SKM-1 treated with dmso at 0.1 percent for 144 hours (cell line): ENCODE measurements around the gene PTPRN2.

Experiments used
- DNase-seq: peaks from one replicate; lab custom pipeline; 2025; ENCODE audit not compliant: unreplicated experiment; lab: John Stamatoyannopoulos, UW

PTPRN2 gene

DNA sequence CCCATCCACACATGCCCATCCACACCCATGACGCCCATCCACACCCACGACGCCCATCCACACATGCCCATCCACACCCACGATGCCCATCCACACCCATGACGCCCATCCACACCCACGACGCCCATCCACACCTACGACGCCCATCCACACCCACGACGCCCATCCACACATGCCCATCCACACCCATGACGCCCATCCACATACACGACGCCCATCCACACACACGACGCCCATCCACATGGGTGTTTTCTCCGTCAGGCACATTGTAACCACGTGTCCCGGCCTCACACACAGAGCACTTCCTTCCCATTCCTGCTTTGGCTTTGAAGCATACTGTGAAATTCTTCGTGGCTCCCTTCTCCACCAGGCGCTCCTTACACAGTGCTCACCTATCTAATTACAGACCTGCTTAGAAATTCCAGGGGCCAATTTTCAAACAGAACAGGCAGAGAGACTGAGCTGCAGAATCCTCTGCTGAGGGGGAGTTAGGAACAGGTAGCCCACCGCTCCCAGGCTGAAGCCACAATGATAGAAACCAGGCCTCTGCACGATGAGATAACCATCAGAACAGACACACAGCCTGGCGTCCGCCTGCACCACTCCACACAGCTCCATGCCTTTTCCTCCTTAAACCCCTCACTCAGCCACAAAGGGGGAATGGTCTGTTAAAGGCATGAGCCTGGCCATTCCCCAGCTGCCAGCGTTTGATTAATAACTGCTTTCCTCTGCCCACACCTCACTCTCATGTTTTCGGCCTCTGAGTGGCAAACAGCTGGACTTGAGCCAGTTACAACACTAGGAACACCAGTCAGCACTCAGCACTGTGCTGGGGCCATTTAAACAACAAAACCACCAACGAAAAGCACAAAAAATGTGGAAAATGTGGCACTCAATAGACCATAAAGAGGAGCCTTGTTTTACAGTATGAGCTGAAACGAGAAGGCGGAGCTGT is 501.6 kb downstream of the PTPRN2 start:
- no peak for DNase-seq

DNA sequence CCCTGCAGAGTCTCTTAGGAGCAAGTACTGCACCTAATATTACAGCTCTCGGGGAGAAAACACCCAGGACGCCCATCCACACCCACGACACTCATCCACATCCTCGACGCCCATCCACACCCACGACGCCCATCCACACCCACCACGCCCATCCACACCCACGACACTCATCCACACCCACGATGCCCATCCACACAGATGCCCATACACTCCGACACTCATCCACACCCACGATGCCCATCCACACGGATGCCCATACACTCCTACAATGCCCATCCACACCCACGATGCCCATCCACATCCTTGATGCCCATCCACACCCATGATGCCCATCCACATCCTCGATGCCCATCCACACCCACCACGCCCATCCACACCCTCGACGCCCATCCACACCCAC is 503.1 kb downstream of the PTPRN2 start:
- no peak for DNase-seq

DNA sequence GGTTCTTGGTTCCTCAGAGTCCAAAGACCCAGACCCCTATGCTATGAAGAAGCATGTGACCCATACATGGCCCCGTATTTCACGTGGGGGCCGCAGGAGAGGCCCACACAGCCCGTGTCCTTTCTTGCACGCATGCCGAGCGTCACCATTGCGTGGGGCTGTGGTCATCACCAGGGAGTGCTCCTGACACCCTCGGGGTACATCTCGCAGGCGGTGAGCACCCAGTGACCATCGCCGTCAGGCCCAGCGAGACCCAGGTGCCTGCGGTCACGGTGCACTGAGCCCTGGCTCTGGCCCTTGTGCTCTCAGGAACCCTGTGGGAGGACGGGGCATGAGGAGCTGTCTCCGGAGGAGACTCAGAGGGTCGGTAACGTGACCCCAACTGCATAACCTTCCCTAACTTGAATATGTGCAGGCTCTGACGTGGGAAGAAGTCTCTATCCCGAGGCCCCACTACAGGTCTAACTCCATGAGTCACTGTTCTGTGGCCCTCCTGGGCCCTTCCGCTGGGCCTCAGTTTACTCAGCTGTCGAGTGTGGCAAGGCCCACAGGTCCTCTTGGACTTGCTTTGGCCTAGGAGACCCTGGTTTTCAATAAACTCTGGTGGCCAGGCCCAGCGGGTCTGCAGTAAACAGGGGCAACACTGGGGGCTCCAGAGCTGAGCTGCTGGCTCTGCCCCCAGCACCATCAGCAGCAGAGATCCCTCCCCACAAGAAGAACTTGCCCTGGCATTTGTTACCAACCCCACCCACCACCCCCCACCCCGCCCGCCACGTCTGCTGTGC is 503.9 kb downstream of the PTPRN2 start:
- DNase-seq = no peak

DNA sequence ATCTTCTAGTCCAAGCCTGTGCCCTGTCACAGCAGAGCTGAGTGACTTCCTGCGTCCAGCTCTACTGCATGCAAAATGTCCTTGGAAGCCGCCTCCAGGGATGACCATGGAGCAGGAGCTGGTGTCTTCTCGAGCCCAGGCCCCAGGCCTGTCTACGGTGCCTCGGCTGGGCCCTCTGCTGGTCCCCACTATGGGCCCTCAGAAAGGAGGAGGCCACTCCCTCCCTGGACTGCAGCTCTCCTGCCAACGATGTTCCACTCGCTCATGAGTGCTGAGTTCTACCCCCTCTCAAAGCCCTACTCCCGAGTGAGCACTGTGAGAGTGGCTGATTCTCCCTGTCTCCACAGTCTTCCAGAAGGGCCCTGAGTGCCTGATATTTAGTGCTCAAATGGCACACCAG is 504.9 kb downstream of the PTPRN2 start:
- DNase-seq = no peak

DNA sequence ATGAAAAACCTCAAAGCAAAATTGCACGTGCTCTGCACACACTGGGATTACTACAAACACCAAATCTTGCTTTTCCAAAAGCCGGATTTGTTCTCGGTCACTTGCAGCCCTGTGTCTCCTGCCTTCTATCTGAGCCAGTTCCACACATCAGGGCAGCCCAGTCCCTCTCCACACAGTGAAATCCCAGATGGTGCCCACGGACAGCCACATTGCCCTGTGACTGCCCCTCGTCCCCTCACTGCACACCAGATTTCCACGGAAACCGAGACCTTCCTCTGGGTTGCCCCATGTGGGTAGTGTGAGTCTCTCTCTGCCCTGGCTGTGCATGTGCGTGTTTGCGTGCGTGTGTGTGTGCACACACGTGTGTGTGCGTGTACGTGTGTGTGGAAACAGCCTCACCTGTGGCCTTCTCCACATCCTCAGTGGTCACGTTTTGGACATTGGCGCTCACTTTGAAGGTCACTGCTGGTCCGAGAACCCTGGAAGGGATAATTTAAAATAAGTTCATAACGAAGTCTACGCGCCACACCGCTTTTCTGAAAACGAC is 506.7 kb downstream of the PTPRN2 start:
- no peak for DNase-seq

DNA sequence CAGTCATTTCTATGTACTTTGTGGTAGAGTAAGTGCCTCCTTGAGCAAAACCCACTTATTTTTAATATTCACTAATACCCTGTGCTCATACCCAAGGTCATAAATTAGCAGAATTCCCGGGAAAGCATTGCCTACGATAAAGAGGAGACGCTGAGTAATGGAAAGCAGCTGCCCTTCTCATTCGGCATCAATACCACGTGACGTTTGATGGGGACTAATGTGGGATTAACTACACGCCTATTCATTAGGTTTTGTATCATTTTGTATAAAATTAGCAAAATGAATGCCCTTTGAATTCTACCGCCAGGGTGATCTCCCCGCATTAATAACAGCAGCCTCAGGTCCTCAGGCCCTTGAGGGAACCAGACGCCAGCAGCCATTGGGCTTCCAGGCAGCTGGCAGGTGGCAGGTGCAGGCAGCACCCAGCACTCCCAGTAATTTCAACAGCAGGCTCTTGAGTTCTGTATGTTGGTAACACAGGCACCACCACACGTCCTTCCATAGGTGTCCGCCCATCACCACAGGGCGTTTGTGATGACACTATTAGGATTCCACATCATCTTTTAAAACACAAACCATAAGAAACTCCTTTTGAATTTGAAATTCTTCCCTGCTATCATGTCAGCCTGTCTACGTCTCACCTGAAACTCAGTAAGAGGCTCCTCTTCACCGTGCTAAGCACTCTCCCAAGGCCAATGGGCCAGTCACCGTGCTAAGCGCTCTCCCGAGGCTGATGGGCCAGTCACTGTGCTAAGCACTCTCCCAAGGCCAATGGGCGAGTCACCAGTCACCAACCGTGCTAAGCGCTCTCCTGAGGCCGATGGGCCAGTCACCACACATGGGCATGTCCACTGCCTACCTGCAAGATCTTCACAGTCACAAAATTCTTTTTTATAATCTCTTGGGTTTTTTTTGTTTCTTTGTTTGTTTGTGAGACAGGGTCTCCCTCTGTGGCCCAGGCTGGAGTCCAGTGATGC is 509.4 kb downstream of the PTPRN2 start:
- DNase-seq = no peak

DNA sequence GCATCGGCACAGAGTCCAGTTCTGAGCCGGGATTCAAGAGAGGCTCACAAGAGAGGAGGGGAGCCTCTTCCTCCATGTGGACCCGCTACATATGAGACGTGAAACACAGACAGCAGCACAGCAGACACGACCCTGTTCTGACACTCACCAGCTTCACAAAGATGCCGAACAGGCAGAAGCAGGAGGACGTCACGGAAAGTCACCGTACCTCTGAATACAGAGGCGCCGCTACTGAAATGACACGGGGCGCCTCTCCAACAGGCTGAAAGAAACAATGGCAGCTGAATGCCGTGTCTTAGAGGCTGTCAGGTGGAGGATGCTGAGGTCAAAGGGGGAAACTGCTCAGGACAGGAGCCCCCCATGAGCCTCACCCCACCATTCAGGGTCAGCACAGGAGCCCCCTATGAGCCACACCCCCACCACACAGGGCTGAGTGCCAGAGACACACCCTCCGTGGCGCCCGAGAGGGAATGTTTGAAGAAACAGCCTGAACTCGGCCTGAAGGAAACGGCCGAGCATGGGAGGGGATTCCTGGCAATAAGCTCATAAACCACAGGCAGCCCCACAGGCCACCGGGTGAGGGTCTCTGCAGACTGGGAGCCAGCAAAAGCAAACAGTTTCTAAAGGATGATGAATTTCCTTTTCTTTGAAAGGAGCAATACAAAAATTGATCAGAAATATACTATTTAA is 510.3 kb downstream of the PTPRN2 start:
- no peak for DNase-seq

DNA sequence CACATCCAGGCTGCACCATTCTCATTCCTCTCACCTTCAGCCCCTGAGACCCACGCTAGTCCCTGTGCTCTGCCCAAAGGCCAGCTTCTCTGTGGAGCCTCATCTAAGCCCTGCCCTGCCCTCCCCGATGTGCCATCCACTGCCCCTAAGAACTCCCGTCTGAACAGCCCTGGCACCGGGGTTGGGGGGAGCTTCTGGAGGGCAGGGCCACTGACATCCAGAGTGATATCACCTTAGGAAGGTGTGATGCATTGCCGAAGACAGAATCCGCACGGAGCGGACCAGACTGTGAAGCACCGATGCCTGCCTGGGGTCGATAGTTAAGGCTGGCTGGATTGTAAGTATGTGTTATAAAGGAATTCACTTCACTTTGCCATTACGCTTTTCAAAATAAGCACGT is 511.0 kb downstream of the PTPRN2 start:
- DNase-seq = no peak

DNA sequence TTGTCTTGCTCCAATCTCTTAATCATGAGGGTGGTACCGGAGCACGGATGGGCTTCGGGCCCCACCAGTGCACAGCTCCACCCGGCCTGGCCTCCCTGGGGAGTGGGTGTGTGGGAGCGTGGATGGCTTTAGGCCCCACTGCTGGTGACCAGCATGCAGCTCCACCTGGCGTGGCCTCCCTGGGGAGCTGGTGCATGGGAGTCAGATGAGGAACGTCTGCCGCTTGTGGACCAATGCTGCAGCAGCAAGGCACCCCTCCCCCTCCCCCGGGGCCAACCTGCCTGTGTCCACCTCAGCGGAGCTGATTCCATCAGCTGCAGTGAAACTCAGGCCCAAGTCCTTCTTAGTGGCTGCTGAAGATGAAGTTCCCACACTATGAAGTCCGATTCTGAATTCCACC is 511.4 kb downstream of the PTPRN2 start:
- no peak for DNase-seq

DNA sequence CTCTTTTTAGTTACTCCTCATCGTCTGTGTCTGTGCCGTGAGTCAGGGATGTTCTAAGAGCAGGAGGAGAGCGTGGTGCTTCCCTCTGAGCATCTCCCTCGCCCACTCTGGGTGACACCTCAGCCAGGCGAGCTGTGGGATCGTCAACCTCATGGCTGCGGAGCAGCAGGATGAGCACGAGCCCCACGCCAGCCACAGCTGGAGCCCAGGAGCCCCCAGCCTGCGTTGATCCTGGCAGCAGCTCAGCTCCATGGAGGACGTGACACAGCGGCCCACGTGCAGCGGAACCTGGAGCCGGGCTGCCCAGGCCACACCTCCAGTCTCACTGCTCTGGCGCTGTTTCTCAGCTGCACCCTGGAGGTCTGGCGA is 512.0 kb downstream of the PTPRN2 start:
- DNase-seq = no peak

DNA sequence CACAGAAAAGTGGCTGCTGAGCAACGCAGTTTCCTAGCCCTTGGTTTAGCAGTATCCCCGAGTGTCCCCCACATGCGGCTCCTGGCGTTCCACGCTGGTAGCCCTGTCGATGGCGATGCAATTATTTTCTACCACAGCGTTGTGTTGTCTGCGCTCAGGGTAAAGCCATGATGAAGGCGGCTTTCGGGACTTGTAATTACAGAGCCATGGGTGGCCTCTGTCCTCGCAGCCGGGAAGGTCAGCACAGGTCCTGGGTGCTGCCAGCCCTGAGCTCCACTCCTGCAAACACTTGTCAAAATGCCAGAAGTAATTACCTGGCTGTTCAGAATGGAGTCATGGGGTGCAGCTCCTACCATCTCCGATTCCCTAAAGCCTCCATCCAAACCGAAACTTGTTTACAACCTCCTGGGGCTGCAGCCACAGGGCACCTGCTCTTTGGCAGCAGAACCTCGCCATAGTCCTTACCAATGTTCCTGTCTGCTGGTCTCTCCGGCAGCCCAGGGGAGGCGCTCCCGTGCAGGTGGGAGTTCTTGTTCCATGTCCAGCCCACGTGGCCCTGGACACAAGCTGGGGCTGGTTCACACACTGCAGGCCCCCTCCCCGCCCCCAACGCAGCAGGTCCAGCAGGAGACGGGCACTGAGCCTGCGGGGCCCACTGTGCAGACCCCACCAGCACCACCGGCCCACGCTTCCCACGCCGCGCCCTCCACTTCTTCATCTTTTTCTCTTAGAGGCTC is 512.6 kb downstream of the PTPRN2 start:
- DNase-seq = no peak

DNA sequence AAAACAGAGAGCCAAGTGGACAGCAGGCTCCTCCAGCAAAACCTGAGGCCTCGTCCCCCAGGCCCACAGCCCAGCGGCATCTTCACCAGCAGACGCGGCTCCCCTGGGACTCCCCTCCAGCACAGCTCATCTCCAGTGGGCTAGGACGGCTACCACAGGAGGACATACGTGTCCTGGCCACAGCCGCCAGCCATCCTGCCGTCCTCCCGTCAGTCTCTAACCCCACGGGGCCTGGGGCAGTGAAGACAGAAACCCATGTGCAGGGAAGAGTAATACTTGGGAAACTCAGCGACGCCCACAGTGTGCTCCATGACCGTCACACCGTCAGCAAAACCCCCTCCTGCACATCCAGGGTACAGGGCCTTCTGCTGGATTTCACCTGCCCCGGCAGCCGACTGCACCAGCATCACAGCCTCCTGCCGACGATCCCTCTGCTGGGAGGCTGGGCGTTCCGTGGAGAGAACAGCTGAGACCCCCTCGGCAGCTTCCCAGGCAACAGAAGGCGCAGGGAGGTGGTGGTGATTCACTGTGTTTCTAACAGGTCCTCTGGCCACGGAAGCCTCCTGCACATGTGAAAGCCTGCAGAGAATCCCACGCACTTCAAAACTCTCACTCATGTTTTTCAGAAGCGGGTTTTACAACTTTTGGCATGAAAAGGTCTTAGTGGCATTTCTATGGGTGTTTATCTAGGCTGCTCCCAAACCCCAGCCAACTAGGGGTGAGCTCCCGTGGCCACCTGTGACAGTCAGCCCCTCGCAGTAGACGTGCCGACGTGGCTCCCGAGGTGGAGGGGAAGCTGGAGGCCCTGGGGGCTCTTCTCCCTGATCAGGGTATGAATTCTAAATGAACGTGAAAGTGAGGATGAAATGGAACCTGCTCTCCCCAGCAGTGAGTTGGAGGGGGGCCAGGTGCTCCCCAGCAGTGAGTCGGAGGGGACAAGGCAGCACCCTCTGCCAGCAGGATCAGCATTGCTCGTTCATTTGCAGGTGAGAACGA is 513.5 kb downstream of the PTPRN2 start:
- no peak for DNase-seq

DNA sequence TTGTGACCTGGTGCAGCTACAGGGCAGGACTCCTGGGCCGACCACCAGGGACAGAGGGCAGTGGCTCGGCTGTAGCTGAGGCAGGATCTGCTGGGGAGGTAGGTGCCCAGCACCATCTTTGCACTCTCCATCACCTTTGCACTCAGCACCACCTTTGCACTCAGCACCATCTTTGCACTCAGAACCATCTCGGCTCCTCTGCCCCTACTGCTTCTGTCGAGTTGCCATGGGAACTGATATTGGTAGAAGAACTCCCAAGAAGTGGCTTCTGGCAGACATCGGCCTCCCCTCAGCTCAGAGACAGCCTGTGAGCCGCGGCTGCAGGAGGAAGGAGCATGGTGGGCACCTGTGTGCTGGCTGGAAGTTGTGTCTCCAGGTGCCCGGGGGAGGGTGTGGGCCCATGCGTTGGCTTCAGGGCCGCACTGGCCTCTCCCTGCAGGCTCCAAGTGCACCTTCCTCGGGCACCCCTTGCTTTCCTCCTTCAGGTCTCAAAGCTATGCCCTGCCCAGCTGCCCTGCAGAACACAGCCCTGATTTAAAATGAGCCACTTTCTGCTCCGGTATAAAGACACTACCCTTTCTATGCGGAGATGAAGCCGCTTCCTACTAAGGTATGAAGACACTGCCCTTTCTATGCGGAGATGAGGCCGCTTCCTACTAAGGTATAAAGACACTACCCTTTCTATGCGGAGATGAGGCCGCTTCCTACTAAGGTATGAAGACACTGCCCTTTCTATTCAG is 514.5 kb downstream of the PTPRN2 start:
- no peak for DNase-seq

DNA sequence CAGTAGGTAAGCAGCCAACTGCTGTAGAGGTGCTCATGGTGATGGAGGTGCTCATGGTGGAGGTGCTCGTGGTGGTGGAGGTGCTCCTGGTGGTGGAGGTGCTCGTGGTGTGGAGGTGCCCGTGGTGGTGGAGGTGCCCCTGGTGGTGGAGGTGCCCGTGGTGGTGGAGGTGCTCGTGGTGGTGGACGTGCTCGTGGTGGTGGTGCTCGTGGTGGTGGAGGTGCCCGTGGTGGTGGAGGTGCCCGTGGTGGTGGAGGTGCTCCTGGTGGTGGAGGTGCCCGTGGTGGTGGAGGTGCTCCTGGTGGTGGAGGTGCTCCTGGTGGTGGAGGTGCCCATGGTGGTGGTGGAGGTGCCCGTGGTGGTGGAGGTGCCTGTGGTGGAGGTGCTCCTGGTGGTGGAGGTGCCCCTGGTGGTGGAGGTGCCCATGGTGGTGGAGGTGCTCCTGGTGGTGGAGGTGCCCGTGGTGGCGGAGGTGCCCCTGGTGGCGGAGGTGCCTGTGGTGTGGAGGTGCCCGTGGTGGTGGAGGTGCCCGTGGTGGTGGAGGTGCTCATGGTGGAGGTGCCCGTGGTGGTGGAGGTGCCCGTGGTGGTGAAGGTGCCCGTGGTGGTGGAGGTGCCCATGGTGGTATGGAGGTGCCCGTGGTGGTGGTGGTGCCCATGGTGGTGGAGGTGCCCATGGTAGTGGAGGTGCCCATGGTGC is 517.3 kb downstream of the PTPRN2 start:
- no peak for DNase-seq

DNA sequence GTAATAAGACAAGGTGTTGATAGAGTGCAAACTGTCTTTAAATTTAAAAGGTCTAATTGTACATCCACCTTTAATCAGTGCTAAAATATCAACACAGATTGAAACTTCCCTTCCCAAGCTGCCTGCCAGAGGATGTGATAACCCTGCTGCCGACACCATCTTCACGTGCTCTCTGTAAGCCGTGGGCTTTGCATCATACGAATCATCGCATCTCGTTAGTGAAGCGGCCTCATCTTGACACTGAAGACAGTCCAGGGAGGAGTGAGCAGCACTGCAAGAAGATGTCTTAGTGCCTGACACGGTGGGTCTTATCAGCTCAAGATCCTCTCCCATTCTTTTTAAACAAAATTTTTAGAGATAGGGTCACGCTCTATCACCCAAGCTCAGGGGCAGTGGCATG is 518.8 kb downstream of the PTPRN2 start:
- DNase-seq = no peak

DNA sequence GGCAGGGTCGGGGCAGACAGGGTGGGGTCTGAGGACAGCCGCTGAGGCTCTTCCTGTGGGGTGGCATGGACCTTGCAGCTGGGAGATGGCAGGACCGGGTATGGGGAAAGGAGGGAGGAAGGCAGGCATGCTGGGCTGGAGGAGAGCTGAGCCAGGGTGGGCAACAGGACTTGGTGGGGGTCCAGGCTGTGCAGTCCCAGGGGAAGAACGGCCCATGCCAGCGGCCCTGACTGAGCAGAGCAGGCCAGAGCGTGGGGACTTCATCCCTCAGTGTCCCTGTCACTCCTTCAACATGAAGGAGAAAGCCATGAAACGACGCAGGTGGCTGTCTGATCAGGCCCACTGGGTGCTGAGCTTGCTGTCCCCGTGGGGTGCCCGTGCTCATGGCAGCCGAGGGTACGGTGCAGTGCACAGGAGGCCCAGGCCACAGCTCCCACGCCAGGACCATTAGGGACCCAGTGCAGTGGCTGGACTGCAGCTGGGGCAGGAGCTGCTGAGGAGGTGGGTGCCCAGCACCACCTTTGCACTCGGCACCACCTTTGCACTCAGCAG is 519.6 kb downstream of the PTPRN2 start:
- no peak for DNase-seq
